Left renal cortex interstitium (tissue), 4 donors: ENCODE results near the gene CFHR4. TPM values are rescaled to one million over a fixed set of nuclear protein-coding genes. Genes with fewer than 3 reads are reported as not detected.
"Not testable (repeated sequence)": the region's sequence is repeated elsewhere in the genome, so short reads cannot be mapped to it uniquely, and the experiment has no call there.

Experiments used
- DNase-seq, 4 donors: peaks; one replicate each; pipeline ENCODE4 v3.0.0-alpha.2; 2013; ENCODE audit warnings: low read depth in 4 of 4, low spot score in 2 of 4, missing footprints in 1 of 4
- polyA plus RNA-seq, 4 donors: library from polyadenylated mRNA; unstranded; fragments of 120-200 nt; gene quantifications; one replicate each; pipeline ENCODE4 v1.2.1, GENCODE V29; 2013; ENCODE audit not compliant: insufficient read length in 4 of 4

Gene CFHR4
- not detected for polyA plus RNA-seq

DNA sequence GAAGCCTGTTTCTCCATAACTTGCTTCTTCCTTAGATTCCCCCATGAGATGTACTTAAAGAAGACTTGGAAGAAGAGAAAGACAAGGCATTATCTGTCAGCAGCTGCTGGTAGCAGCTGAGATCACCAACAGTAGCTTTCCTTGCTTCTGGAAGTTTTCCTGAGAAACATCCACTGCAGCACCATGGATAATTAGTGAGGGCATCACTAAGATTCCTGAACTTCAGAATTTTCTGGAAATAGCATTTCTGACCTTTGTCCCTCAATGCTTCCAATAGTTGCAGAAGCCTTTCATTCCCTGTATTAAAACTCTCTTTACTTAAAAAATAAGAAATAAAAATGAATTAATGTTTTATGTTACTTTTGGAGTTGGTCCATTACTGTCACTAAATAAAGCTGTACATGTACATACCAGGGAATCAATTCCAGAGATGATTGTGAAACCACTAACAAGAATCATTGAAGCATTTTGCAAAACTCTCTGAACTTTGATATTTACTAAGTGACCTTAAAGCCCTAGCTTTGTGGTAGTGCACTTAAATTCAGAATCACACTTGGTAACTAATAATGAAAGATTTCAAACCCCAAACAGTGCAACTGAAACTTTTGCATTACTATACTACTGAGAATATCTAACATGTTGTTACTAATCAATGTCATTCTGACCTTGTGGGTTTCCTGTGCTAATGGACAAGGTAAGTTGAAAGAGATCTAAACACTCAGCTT, at the start of gene CFHR4:
CFHR4 (plus strand) TSS at position 538 of the 725 bp plus-strand sequence; CDS start at position 637, 99 bp downstream.
- no peak for DNase-seq

DNA sequence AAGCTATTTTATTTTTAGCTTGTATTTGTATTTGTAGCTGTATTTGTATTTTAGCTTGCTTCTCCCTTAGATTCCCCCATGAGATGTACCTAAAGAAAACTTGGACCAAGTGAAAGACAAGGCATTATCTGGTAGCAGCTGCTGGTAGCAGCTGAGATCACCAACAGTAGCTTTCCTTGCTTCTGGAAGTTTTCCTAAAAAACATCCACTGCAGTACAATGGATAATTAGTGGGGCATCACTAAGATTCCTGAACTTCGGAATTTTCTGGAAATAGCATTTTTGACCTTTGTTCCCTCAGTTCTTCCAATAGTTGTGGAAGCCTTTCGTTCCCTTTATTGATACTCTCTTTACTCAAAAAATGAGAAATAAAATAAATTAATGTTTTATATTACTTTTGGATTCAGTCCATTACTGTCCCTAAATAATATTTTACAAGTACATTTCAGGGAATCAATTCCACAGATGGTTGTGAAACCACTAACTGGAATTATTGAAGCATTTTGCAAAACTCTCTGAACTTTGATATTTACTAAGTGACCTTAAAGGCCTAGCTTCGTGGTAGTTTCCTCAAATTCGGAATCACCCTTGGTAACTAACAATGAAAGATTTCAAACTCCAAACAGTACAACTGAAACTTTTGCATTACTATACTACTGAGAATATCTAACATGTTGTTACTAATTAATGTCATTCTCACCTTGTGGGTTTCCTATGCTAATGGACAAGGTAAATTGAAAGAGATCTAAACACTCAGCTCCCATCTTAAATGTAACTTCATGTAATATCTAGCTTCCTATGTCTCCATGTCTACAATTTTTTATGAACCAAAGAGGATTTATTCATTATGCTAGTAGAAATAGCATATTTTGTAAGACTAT, 38.0 kb upstream of the CFHR4 start:
- not testable (repeated sequence) for DNase-seq

DNA sequence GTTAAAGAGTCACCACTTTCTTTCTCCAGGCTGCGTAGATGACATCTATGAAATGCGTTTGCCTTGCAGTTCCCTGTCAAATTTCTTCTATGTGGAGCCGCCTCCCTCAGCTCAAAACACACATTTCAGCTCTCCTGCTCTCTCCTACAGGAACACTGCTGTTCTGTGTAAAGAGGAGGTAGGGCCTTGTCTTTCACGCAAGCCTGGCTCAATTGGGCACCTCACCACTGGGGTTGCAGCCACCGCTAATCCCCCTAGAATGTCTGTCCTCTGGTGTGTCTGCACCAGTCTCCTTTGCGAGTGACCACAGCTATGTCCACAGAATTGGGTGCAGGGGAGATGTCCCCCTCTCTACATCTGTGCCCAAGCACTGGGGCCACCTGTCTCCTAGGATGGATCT, 31.8 kb upstream of the CFHR4 start:
- DNase-seq, result no peak

DNA sequence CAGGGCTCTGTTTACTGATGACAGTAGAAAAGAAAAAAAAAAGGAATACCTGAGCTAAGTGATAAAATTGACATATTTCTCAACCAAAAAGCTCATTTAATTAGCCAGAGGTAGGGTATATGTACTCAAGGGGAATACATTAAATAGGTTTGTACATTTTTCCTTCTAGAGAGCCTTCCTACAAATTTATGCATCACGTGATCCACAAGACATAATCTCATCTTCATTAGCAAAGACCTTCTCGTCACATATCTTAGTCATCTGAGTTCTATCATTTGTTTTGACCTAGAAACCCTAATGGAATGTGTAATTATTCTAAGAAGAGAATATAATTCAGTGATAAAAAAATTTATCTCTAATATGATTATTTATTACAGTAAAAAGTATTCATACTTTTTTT, 30.7 kb upstream of the CFHR4 start:
- DNase-seq, result no peak

DNA sequence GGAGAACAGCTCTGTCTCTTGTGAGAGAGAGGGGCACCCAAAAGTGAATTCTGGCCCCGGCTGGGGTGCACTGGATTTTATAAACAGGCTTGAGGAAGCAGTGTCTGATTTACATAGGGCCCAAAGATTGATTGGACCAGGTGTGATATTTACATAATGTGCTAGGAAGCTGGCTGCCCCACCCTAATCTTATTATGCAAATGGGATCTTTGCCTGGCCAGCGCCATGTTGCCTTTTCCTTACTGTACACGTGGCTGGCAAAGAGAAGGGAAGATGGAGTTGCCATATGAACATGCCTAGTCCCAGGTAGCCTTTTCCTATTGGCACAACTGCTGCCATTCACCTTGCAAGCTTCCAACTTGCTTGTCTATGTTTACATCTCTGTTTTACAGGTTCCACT, 29.0 kb upstream of the CFHR4 start:
- DNase-seq, result no peak

DNA sequence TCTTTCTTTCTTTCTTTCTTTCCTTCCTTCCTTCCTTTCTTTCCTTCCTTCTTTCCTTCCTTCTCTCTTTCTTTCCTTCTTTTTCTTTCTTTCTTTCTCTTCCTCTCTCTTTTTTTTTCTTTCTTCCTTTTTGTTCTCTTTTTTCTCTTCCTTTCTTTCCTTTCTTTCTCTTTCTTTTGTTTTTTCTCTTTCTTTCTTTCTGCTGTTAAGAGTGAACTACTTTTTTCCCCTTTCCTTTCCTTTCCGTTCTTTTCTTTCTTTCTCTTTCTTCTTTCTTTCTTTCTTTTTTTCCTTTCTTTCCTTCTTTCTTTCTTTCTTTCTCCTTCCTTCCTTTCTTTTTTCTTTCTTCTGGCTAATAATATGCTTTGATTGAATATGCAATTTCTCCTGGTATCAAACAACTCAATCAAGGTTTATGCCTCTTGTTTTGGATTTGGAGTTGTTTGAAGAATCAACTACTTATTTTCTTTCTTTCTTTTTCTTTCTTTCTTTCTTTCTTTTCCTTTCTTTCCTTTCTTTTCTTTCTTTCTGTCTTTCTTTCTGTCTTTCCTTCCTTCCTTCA, 27.4 kb upstream of the CFHR4 start:
- no peak for DNase-seq

DNA sequence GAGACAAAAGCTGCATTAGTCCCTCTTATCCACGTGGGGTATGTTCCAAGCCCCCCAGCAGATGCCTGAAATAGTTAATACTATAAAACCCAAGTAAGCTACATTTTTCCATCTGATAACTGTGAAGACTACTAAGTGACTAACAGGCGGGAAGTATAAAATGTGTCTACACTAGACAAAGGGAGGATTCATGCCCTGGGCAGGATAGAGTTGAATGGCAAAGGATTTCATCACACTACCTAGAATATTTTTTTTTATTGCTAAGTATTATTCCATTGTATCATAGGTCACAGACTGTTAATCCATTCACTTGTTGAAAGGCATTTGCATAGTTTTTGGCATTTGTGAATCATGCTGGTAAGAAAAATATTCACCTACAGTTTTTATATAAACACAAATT, 26.4 kb upstream of the CFHR4 start:
- DNase-seq, result no peak

DNA sequence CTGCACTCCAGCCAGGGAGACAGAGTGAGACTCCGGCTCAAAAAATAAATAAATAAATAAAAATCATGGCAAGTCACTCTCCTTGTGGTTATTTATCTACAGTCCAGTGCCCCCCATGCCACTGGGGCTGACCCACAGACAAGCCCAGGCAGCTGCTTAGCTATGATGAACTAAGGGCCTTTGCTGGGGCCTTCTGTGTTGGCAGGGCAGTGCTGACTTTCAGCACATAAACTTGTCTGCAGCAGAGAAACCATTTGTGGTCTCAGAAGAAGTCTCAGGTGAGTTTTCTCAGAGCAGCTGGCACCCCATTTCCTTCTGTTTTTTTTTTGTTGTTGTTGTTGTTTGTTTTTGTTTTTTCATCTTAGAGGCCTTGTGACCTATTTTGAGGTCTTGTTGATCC, 20.9 kb upstream of the CFHR4 start:
- DNase-seq, result no peak

DNA sequence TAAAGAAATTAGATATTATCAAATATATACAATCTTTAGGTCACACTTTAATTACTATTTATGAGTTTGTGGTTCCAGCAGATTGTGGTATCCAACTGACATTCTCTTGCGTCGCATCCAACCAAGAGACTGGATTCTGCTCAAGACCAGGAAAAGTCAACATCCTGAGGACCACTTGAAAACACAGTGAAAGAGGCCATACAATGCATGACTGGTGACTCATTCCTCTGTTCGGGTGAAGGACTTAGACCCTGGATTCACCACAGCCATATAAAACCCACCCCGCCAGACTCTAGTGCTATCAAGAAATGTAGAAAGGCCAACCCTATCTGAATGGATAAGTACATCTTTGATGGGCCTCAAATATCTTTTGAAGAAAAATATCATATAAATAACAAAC, 14.5 kb upstream of the CFHR4 start:
- DNase-seq, result no peak

DNA sequence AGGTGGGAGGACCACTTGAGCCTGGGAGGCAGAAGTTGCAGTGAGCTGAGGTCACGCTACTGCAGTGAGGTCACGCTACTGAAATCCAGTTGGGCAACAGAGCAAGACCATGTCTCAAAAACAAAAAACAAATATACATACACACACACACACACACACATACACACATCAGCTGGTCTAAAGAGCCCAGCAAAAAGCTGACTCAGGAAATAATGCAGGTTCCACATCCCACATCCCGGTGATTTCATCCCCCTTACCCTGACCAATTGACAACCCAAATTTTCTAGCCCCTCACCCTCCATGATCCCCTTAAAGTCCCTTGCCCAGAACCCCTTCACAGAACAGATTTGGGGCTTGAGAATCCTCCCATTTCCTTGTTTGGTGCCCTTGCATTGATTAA, 11.9 kb upstream of the CFHR4 start:
- no peak for DNase-seq

DNA sequence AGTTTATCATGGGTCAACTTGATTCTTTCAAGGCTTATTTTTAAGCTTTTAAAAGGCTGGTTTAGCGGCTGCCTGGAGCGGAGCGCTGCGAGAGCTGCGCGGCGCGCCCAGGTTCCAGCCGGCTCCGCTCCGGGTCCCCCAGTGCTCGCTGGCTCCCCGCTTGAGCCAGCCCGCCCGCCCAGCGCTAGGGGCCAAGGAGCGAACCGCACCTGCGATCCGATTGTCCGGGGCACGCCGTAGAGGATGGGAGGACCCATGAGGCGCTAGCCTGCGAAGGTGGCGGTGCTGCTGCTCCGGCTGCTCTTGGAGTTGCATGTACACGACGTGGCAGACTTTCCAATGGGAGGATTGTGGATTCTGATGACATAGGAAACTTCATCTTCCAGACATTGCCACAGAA, 9.9 kb upstream of the CFHR4 start:
- peak in 1 of 4 donors; percentile 7 for DNase-seq

DNA sequence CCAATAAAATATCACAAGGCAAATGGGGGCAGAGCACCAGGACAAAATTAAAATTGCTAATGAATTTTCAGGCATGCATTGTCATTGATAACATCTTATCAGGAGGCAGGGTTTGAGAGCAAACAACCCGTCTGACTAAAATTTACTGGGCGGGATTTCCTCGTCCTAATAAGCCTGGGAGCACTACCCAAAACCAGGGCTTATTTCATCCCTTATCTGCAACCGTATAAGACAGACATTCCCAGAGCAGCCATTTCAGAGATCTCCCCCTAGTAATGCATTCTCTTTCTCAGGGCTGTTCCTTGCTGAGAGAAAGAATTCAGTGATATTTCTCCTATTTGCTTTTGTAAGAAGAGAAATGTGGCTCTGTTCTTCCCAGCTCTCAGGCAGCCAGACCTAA, 1.3 kb upstream of the CFHR4 start:
- DNase-seq, result not testable (repeated sequence)

DNA sequence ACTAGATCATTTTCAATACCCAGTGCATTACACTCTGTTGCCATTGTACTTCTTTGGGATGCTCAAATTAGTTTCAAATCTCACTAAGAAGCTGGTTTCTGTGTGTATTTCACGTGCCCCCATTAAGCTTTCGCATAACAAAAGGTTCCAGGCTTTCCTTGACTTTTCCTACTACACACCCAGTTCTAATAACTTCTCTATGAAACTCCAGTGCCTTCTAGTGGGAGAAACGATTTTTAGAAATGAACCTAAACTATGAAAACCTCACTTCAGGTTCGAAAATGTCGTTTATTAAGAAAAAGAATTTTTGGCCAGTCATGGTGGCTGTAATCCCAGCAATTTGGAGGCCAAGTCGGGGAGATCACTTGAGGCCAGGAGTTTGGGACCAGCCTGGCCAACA, 2.8 kb downstream of the CFHR4 start:
- no peak for DNase-seq

DNA sequence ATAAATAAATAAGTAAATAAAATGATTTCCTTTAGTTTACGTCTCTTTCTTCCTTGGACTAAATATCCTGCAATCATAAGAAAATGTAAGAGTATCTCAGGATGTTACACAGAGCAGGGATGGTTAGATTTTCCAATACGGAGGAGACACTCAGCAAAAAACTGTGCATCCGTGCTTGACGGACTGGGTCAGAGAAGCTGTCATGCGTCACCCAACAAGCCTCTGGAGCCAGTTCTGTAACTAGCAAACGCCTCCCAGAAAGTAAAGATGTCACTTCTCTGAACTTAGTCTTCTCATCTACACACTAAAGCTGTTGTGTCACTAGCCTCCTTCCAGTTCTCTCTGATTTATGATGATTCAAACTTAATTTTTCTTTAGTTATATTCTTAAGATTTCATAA, 3.4 kb downstream of the CFHR4 start:
- DNase-seq, result no peak

DNA sequence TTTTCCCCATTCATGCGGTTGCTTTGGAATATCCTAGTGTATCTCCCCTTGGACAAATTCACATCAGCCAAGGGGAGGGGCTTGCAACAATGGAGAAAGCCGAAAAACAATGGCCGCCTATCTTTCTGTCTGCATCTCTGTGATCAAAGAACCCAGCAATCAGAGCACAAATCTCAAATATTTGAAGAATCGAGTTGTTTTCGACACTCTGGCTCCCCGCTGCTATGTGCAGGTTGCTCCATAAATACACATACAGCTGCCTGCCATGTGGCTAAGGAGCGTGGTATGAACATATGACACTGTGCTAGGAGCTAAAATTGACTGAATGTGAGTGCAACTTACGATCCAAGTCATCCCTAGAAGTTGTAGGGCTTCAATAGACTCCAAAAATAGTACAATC, 8.5 kb downstream of the CFHR4 start:
- no peak for DNase-seq

DNA sequence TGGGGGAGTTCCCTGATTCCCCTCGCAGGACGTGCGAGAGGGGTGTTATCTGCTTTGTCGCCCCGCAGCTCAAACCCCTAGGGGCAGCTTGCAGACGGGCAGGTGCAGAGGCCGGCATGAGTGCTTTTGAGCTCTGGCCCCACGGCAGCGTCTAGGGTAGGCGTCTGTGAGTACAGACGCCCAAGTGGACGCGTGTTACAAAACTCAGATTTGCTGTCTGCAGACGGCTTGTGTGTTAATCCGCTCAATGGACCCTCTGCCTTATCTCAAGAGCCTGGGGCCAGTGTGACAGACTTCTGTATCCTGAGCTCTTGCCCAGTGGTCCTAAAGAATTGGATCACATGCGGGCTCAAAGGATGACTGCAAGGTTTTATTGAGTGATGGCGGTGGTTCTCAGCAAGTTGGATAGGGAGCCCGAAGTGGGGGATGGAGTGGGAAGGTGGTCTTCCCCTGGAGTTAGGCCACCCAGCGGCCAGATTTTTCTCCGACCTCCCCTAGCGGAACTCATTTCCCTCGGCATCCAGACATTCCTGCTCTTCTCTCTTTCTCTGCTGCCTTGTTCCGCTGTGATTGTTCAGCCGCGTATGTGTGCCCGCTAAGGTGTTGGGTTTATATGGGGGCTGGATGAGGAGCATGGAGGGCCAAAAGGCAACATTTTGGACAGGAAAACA, 9.4 kb downstream of the CFHR4 start:
- DNase-seq, result peak in 1 of 4 donors; percentile 12

DNA sequence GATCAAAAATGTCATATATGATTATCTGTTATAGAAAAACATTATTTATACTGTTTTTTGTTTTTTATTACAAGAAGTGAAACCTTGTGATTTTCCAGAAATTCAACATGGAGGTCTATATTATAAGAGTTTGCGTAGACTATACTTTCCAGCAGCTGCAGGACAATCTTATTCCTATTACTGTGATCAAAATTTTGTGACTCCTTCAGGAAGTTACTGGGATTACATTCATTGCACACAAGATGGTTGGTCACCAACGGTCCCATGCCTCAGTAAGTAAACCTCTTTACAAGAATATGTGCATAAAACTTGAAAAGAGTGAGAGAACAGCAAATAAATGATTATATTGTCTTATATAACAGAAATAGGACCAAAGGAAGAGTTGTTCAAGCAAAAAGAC, 14.5 kb downstream of the CFHR4 start:
- no peak for DNase-seq

DNA sequence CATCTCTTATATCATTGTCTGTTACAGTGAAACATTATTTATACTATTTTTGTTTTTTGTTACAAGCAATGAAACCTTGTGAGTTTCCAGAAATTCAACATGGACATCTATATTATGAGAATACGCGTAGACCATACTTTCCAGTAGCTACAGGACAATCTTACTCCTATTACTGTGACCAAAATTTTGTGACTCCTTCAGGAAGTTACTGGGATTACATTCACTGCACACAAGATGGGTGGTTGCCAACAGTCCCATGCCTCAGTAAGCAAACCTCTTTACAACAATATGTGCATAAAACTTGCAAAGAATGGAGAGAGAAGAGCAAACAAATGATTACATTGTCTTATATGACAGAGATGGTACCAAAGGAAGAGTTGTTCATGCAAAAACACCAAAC, 22.4 kb downstream of the CFHR4 start:
- DNase-seq, result no peak

DNA sequence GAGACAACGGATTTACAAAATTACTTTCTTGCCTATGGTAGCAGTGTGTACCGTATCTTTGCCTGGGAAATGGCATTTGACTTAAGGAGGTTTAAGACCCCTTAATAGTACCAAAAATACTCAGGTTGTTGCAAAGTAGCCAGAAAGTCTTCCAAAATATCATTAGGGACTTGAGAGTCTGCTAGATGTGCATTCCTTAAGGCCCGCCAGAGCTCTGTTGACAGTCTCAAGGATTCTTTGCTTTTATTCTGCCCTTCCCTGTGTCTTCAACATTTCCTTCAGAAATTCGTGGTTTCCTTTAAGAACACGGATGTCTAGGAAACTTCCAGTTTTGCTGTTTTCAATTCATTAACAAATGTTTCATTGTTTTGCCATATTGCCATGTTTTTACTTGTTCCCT, 24.4 kb downstream of the CFHR4 start:
- DNase-seq, result not testable (repeated sequence)

DNA sequence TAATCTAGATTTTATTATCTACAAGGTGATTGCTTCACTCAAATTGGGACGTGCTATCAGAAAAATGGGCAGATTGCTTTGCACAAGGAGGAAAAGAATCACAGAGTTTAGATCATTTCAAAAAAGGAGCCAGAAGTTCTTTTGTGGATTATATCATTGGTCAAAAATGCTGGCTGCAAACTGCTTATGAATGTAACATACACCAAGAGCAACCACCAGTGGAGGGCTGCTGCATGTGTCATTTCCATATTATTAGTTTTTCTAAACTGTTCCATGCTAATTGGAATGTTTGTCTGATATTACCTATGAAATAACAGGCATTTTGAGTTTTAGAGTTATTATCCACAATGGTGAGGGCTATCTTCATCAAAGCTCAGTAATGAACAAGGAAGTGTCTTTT, 39.0 kb downstream of the CFHR4 start:
- DNase-seq, result not testable (repeated sequence)

DNA sequence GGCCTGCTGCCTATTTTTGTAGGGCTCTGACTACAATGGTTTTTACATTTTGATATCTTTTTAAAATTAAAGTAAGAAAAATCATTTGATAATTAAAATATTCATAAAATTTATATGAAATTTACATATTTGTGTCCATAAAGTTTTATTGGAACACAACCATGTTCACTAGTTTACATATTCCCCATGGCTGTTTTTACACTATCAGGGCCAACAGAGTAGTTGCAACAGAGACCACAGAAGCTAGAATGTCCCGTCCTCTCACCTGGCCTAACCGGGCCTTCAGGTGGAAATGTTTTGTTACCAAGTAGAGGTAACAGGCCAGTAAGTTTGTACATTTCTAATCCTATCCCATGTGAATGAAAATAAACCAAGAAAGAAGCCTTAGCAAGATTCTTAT, 45.0 kb downstream of the CFHR4 start:
- not testable (repeated sequence) for DNase-seq
